HG03460 (cell line): ENCODE results near the gene CSNK1E.
"Not testable (repeated sequence)": the region's sequence is repeated elsewhere in the genome, so short reads cannot be mapped to it uniquely, and the experiment has no call there.

ENCODE experiments used
- ATAC-seq: cut with Tn5 transposase; IDR thresholded peaks from one replicate; pipeline ENCODE4 v1.9.1; 2021; ENCODE audit not compliant: unreplicated experiment

Gene CSNK1E

GRCh38 chr22:38317122-38317994 lies at the start of gene CSNK1E:
Gene CSNK1E (minus strand): TSS chr22:38317433. CDS start chr22:38314157, 3,276 bp downstream.
- no peak for ATAC-seq

- not testable (repeated sequence) for ATAC-seq
Observed at GRCh38 chr22:38365829-38366228, 48.6 kb upstream of the CSNK1E start.

- ATAC-seq = not testable (repeated sequence)
Observed at GRCh38 chr22:38365174-38365573, 47.9 kb upstream of the CSNK1E start.

- ATAC-seq = not testable (repeated sequence)
Observed at GRCh38 chr22:38360560-38360959, 43.3 kb upstream of the CSNK1E start.

- not testable (repeated sequence) for ATAC-seq
Observed at GRCh38 chr22:38359817-38360216, 42.6 kb upstream of the CSNK1E start.

- ATAC-seq = not testable (repeated sequence)
Observed at GRCh38 chr22:38357971-38358370, 40.7 kb upstream of the CSNK1E start.

- ATAC-seq = no peak
Observed at GRCh38 chr22:38355275-38355674, 38.0 kb upstream of the CSNK1E start.

- ATAC-seq = no peak
Observed at GRCh38 chr22:38353701-38354100, 36.5 kb upstream of the CSNK1E start.

GRCh38 chr22:38353142-38353629 lies 36.0 kb upstream of the CSNK1E start:
- ATAC-seq = no peak

- ATAC-seq = no peak
Observed at GRCh38 chr22:38352436-38352835, 35.2 kb upstream of the CSNK1E start.

GRCh38 chr22:38350444-38351359 lies 33.5 kb upstream of the CSNK1E start:
- no peak for ATAC-seq

GRCh38 chr22:38348751-38349496 lies 31.7 kb upstream of the CSNK1E start:
- no peak for ATAC-seq

GRCh38 chr22:38347944-38348750 lies 30.9 kb upstream of the CSNK1E start:
- no peak for ATAC-seq

GRCh38 chr22:38347181-38347943 lies 30.1 kb upstream of the CSNK1E start:
- no peak for ATAC-seq

- no peak for ATAC-seq
Observed at GRCh38 chr22:38346506-38346905, 29.3 kb upstream of the CSNK1E start.

GRCh38 chr22:38345782-38346181 lies 28.5 kb upstream of the CSNK1E start:
- no peak for ATAC-seq

GRCh38 chr22:38339893-38340292 lies 22.7 kb upstream of the CSNK1E start:
- ATAC-seq = not testable (repeated sequence)

GRCh38 chr22:38338772-38339379 lies 21.6 kb upstream of the CSNK1E start:
- ATAC-seq = no peak

GRCh38 chr22:38336699-38337098 lies 19.5 kb upstream of the CSNK1E start:
- ATAC-seq = no peak
